Retinal pigment epithelial cell (primary cell): ENCODE measurements around the gene WNT7B.

Source experiments
- DNase-seq: peaks from one replicate; pipeline ENCODE4 v3.0.0-alpha.2; 2010; ENCODE audit warnings: low read depth
- H3K4me3 ChIP-seq: 2 replicates; pipeline ENCODE4 v1.5.1; 2011; ENCODE audit warnings: mild to moderate bottlenecking, low read length, control low read depth, moderate library complexity
- CTCF ChIP-seq: conservative IDR thresholded peaks from 2 replicates; pipeline ENCODE4 v1.5.1; 2011; ENCODE audit warnings: low read depth, low read length, control low read depth, inconsistent platforms

WNT7B gene

GRCh38 chr22:45984316-45984916, 7.5 kb upstream of the WNT7B start:
- DNase-seq, result no peak

GRCh38 chr22:45983797-45984196, 6.8 kb upstream of the WNT7B start:
- no peak for TF ChIP-seq CTCF
- H3K4me3 ChIP-seq, result no peak overlapping the region
- DNase-seq, result no peak

More at GRCh38 chr22:45984316-45984916, 7.5 kb upstream of the WNT7B start:
- no peak overlapping the region for H3K4me3 ChIP-seq
- TF ChIP-seq CTCF, result no peak

GRCh38 chr22:45980761-45981160, 3.8 kb upstream of the WNT7B start:
- DNase-seq, result no peak
- TF ChIP-seq CTCF, result no peak
- H3K4me3 ChIP-seq, result no peak overlapping the region

- no peak for DNase-seq
- no peak for TF ChIP-seq CTCF
- H3K4me3 ChIP-seq, result no peak overlapping the region
Observed at GRCh38 chr22:45980268-45980570, 3.3 kb upstream of the WNT7B start.

- no peak for DNase-seq
- no peak for TF ChIP-seq CTCF
- no peak overlapping the region for H3K4me3 ChIP-seq
Observed at GRCh38 chr22:45978275-45978713, 1.3 kb upstream of the WNT7B start.

GRCh38 chr22:45977551-45978274, 751 bp upstream of the WNT7B start:
- no peak overlapping the region for H3K4me3 ChIP-seq
- no peak for TF ChIP-seq CTCF
- DNase-seq, result no peak
